Kidney epithelial cell (primary cell): ENCODE results near the gene KCNQ2. TPM values are rescaled to one million over a fixed set of nuclear protein-coding genes. Genes with fewer than 3 reads are reported as not detected.
"Not testable (repeated sequence)": the region's sequence is repeated elsewhere in the genome, so short reads cannot be mapped to it uniquely, and the experiment has no call there.

ENCODE experiments used
- DNase-seq: peaks from one replicate; pipeline ENCODE4 v3.0.0-alpha.2; 2010; ENCODE audit warnings: low read depth
- H3K27me3 ChIP-seq: 2 replicates; pipeline ENCODE4 v1.6.0; 2011; ENCODE audit warnings: low read length; ENCODE audit not compliant: control insufficient read depth, insufficient read depth
- H3K36me3 ChIP-seq: 2 replicates; pipeline ENCODE4 v1.5.1; 2011; ENCODE audit warnings: low read length; ENCODE audit not compliant: control insufficient read depth, insufficient read depth
- H3K4me3 ChIP-seq: 2 replicates; pipeline ENCODE4 v1.5.1; 2011; ENCODE audit warnings: low read depth, mild to moderate bottlenecking, control low read depth, low read length
- total RNA-seq: library from RNA; depleted of rRNA; stranded (reverse); fragments of >200 nt; gene quantifications from 2 replicates; pipeline ENCODE4 v1.2.3, GENCODE V29; 2015
- TF ChIP-seq, protein P1 (sequence below): IDR thresholded peaks from 2 replicates; pipeline ENCODE4 v1.5.1; 2011; ENCODE audit warnings: mild to moderate bottlenecking, moderate library complexity, low read length, control low read depth, inconsistent platforms; ENCODE audit not compliant: insufficient read depth, poor library complexity, severe bottlenecking

KCNQ2 gene
- total RNA-seq, 1 donor from 2014 or later: 0.04 TPM

DNA sequence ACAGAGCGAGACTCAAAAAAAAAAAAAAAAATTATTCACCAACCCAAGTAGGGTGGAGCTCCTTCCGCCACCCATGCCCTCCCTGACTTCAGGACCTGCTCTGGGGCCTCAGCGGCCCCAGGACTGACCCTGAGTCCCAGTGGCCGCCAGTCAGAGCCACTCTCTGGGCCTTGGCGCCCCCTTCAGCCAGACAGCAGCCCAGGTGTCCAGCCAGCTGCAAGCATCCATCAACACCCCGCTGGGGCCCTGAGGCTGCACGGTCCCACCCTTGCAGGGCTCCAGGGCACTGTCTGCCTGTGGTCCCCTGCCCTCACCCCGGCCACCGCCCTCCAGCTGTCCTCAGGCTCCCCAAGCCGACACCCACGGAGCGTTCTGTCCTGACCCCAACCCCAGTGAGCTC, 11.4 kb upstream of the KCNQ2 start:
- Histone ChIP-seq H3K27me3 (peaks cover 62% of the 10 kb centered on the region), H3K4me3 (no peak overlapping the region), H3K36me3 (no peaks in the 10 kb centered on the region)
- TF ChIP-seq, protein P1, sequence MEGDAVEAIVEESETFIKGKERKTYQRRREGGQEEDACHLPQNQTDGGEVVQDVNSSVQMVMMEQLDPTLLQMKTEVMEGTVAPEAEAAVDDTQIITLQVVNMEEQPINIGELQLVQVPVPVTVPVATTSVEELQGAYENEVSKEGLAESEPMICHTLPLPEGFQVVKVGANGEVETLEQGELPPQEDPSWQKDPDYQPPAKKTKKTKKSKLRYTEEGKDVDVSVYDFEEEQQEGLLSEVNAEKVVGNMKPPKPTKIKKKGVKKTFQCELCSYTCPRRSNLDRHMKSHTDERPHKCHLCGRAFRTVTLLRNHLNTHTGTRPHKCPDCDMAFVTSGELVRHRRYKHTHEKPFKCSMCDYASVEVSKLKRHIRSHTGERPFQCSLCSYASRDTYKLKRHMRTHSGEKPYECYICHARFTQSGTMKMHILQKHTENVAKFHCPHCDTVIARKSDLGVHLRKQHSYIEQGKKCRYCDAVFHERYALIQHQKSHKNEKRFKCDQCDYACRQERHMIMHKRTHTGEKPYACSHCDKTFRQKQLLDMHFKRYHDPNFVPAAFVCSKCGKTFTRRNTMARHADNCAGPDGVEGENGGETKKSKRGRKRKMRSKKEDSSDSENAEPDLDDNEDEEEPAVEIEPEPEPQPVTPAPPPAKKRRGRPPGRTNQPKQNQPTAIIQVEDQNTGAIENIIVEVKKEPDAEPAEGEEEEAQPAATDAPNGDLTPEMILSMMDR: no peak
- no peak for DNase-seq

DNA sequence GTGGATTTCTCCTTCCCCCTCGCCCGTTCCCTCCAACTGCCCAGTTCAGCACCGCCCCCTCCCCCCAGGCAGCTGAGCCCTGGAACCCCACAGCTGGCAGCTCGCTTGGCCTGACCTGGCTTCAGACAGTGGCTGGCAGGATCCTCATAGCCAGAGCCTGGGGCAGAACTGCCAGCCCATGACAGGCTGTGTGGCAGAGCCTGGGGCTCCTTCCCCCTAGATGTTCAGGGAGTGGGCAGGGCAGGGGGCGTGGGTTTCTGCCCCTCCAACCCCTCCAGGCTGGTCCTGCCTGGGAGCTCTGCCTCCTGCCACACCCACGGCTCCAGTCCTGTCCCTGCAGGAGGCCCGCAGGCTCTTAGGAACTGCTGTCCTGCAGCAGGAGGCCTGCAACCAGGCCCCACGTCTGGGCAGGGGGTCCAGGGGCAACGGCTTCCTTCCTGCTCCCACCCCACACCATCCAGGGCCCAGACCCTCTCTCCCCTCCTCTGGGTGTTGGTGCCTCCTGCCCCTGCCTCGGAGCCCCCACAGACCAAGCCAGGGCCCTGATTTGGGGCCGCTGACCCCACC, 9.6 kb upstream of the KCNQ2 start:
- DNase-seq: no peak

DNA sequence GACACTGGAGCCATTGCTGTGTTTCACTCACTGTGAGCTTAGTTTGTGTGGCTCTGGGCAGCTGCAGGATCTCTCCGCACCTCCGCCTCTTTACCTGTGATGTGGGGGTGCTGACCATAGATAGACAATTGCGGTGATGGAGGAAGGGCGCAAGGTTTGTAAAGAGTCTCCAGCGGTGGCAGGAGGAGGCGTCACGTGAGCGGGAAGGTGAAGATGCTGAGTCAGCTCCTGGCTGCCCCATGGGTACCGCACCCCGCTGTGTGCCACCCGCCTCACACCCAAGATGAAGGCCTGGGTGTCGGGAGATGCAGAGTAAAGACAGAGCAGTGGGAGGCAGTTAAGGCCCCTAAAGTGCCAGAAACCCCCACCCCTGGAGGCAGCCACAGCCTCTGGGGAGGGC, 9.0 kb upstream of the KCNQ2 start:
- no peaks in the 10 kb centered on the region for H3K36me3 ChIP-seq
- TF ChIP-seq, protein P1: no peak
- no peak for DNase-seq
- H3K27me3 ChIP-seq: peaks cover 65% of the 10 kb centered on the region
- no peak overlapping the region for H3K4me3 ChIP-seq

More for the DNA sequence above, 9.6 kb upstream of the KCNQ2 start:
- Histone ChIP-seq H3K36me3 (no peaks in the 10 kb centered on the region), H3K4me3 (no peak overlapping the region), H3K27me3 (peaks cover 63% of the 10 kb centered on the region)
- TF ChIP-seq, protein P1: no peak

DNA sequence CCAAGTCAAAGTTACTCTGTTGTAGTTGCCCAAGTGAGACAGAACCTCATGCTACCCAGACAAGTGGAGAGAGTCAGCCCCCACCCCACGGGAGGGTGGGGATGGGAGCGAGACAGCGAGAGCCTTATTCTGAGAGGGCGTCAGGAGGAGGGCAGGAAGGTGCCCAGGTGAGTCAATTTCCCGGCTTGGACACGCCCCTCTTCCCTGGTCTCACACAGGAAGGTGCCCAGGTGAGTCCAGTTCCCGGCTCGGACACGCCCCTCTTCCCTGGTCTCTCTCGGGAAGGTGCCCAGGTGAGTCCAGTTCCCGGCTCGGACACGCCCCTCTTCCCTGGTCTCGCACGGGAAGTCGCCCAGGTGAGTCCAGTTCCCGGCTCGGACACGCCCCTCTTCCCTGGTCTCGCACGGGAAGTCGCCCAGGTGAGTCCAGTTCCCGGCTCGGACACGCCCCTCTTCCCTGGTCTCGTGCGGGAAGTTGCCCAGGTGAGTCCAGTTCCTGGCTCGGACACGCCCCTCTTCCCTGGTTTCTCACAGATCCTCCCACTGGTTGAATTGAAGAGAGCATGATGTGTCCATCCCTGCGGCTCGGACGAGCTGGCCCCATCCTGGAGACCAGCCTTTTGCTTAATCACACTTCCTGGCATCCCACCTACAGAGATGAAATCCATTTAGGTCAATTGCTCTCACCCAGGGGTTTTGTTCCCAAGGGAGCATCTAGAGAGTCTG, 7.4 kb upstream of the KCNQ2 start:
- H3K36me3 ChIP-seq, H3K4me3 ChIP-seq, DNase-seq: not testable (repeated sequence)
- peaks cover 59% of the 10 kb centered on the region for H3K27me3 ChIP-seq

DNA sequence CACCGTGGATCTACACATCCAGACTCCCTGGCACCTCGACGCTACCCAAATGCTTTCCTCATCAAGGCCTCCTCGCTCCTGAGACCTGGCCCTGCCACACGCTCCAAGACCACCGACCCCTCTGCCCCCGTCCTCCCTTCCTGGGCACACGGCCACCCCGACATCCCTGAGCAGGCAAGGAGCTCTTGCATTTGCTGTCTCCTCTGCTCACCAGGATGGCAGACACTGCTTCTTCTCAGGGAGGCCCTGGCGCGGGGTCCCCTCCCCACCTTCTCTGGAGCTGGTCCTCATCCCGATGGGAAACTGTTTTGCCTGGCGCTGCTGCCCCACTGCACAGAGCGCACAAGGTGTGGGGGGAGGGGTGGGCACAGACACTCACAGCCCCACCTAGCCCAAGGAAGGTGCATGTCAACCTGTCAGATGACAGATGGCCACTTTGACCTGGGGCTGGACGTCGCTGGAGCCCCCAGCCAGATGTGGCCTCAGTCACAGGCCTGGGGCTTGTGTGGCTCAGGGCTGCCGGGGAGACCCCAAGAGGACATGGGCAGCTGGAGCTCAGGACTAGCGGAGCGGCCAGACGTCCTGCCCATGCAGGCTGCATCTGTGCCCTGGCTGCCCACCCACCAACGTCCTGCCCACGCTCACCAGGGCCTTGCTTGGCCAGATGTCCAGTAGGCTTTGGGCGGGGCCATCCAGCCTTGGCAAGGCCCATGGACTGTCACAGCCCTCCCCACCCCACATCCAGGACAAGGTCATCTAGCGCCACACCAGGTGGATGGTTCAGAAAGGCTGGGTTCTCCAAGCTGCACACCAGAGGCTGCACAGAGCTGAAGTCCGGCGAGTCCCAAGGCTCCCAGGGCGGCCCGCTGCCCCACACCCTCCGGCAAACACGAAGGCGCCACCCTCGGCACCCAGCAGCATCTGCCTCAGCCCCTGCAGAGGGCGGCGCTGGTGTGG, 6.2 kb upstream of the KCNQ2 start:
- no peak for DNase-seq
- Histone ChIP-seq H3K27me3 (peaks cover 64% of the 10 kb centered on the region), H3K36me3 (no peaks in the 10 kb centered on the region), H3K4me3 (no peak overlapping the region)
- TF ChIP-seq, protein P1: no peak

DNA sequence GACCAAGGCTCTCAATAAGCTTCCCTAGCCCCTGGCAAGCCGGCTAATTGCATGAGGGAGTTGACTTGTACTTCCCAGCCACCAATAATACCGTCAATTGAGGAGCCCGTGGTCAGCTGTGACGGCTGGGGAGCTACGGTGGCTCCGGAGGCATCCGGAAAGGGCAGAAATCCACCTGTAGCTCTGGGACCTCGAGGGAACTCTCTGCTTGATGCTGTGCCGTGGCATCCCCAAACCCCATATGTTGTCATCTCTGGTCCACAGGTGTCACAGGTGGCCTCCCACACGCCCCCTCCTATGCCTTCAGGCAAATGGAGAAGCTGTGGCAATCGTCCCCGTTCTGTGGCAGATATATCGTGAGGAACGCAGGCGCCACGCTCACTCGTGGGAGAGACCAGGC, 5.5 kb upstream of the KCNQ2 start:
- Histone ChIP-seq H3K36me3 (no peaks in the 10 kb centered on the region), H3K27me3 (peaks cover 66% of the 10 kb centered on the region), H3K4me3 (no peak overlapping the region)
- TF ChIP-seq, protein P1: no peak
- no peak for DNase-seq
